SK-N-MC (cell line): ENCODE data around the gene DLGAP4.

Experiments used
- DNase-seq: peaks from one replicate; pipeline ENCODE4 v3.0.0-alpha.2; 2011; ENCODE audit warnings: low read depth, low spot score
- H3K27ac ChIP-seq: fragments of 200-600 bp; sonication (generic); 2 replicates; pipeline ENCODE4 v1.5.1; 2016; ENCODE audit warnings: mixed run types
- H3K36me3 ChIP-seq: fragments of 200-600 bp; sonication (generic); 2 replicates; pipeline ENCODE4 v1.6.1; 2017; ENCODE audit warnings: antibody characterized with exemption, low read length, mixed read lengths; ENCODE audit not compliant: insufficient read depth
- H3K4me3 ChIP-seq: fragments of 200-600 bp; sonication (generic); 2 replicates; pipeline ENCODE4 v1.5.1; 2016
- H3K9ac ChIP-seq: fragments of 200-600 bp; sonication (generic); 2 replicates; pipeline ENCODE4 v1.8.0; 2017; ENCODE audit warnings: mixed run types, mixed read lengths; ENCODE audit not compliant: insufficient read length
- H3K9me3 ChIP-seq: fragments of 200-600 bp; sonication (generic); 2 replicates; pipeline ENCODE4 v1.6.1; 2017; ENCODE audit warnings: low read depth, mild to moderate bottlenecking, antibody characterized with exemption, low read length, moderate library complexity, mixed read lengths
- EZH2 ChIP-seq: fragments of 200-600 bp; sonication (generic); IDR thresholded peaks from one replicate; pipeline ENCODE4 v1.6.1; 2017; ENCODE audit warnings: antibody characterized with exemption
- FOXP2 ChIP-seq: optimal IDR thresholded peaks from 2 replicates; pipeline ENCODE3; 2011; ENCODE audit warnings: mild to moderate bottlenecking, moderate library complexity; ENCODE audit not compliant: insufficient read depth; ENCODE audit errors: extremely low read length, control extremely low read depth
- POLR2AphosphoS5 ChIP-seq: IDR thresholded peaks from 2 replicates; pipeline ENCODE4 v1.6.1; 2012; ENCODE audit warnings: mild to moderate bottlenecking, low read depth, low read length, borderline replicate concordance

Gene DLGAP4

GRCh38 chr20:36527331-36528125, 221.4 kb downstream of the DLGAP4 start:
- no peak for DNase-seq
- no peaks in the 10 kb centered on the region for H3K9me3 ChIP-seq
- TF ChIP-seq FOXP2, result no peak
- no peak for TF ChIP-seq EZH2
- no peak for TF ChIP-seq POLR2AphosphoS5

DNA sequence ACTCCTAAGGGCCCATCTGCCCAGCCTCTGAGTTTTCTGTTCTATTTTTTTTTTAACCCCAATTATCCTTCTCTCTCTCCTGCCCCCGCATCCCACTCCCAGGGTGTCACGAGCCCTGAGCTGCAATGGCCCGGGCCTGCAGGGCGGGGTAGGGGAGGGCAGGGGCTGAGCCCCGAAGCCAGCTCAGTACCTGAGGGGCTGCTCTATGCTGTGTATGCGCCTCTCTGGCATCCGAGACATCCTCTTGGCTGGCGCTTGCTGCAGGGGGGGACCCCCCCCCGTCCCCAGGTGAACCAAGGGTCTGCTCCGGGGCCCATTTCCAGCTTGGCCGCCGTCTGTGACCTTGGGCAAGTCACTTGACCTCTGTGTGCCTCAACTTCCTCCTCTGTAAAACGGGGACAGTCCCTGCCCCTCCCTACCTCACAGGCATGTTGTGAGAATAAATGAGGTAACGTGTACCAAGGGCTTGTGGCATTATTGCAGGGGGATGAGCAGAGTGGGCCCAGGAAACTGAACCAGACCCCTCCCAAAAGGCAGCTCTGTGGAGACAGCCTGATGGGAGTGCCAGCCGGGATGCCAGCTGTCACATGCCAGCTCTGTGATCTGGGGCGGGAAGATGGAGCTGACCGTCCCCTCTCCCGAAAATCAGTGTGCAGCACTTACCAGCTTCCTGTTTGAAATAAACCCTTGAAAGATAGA, 222.2 kb downstream of the DLGAP4 start:
- H3K9ac ChIP-seq, result no peak overlapping the region
- no peak overlapping the region for H3K4me3 ChIP-seq
- TF ChIP-seq FOXP2 (no peak), EZH2 (no peak), POLR2AphosphoS5 (no peak)
- H3K9me3 ChIP-seq, result no peaks in the 10 kb centered on the region
- H3K36me3 ChIP-seq, result peaks cover 34% of the 10 kb centered on the region
- H3K27ac ChIP-seq, result no peak overlapping the region
- DNase-seq, result no peak

More at GRCh38 chr20:36527331-36528125, 221.4 kb downstream of the DLGAP4 start:
- no peak overlapping the region for H3K27ac ChIP-seq
- H3K36me3 ChIP-seq, result peaks cover 34% of the 10 kb centered on the region
- no peak overlapping the region for H3K9ac ChIP-seq
- no peak overlapping the region for H3K4me3 ChIP-seq

DNA sequence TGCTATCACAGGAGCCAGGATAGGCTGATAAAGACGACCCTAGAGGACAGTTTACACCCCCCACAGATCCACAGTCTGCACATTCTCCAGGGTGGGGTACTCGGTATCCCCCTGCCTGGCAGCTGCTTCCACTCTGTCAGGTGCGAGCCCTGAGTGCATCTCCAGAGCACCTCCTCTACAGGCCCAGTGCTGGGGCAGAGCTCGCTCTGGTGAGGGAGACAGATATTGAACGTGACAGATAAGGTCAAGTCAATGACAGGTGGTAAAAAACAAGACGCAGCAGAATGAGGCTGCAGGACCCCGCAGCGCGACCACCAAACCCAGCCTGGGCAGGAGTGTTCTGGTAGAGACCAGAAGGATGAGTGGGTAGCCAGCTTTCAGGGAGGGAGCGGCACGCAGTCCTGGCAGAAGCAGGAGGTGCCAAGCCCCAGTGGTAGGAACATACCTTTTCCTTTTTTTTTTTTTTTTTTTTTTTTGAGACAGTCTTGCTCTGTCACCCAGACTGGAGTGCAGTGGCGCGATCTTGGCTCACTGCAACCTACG, 222.8 kb downstream of the DLGAP4 start:
- DNase-seq, result no peak
- H3K9me3 ChIP-seq, result no peaks in the 10 kb centered on the region
- H3K4me3 ChIP-seq, result no peak overlapping the region
- H3K9ac ChIP-seq, result no peak overlapping the region
- H3K27ac ChIP-seq, result no peak overlapping the region
- H3K36me3 ChIP-seq, result peaks cover 32% of the 10 kb centered on the region
- TF ChIP-seq EZH2 (no peak), FOXP2 (no peak), POLR2AphosphoS5 (no peak)

GRCh38 chr20:36532388-36532787, 226.2 kb downstream of the DLGAP4 start:
- no peak overlapping the region for H3K4me3 ChIP-seq
- H3K9me3 ChIP-seq, result no peaks in the 10 kb centered on the region
- H3K27ac ChIP-seq, result no peak overlapping the region
- TF ChIP-seq POLR2AphosphoS5, result no peak
- no peak for TF ChIP-seq FOXP2
- TF ChIP-seq EZH2, result no peak
- no peak overlapping the region for H3K9ac ChIP-seq
- H3K36me3 ChIP-seq, result peaks cover 4% of the 10 kb centered on the region; the same call in 1 of the 2 replicates
- DNase-seq, result no peak

DNA sequence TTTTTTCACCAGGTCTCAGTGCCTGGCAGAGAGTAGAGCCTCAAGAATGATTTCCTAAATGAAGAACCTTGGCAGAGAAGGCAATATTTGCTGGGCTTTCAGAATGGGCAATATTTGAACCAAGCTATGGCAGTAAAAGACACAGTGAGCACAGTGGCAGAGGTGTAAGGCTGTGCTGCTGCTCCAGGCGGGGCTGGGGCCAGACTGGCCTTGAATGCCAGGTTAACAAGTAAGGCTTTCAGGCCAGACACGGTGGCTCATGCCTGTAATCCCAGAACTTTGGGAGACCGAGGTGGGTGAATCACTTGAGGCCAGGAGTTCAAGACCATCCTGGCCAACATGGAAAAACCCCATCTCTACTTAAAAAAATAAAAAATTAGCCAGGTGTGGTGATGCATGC, 226.7 kb downstream of the DLGAP4 start:
- H3K9ac ChIP-seq, result no peak overlapping the region
- no peak overlapping the region for H3K27ac ChIP-seq
- no peak for DNase-seq
- no peaks in the 10 kb centered on the region for H3K9me3 ChIP-seq
- no peaks in the 10 kb centered on the region for H3K36me3 ChIP-seq
- no peak for TF ChIP-seq EZH2
- TF ChIP-seq POLR2AphosphoS5, result no peak
- no peak overlapping the region for H3K4me3 ChIP-seq

DNA sequence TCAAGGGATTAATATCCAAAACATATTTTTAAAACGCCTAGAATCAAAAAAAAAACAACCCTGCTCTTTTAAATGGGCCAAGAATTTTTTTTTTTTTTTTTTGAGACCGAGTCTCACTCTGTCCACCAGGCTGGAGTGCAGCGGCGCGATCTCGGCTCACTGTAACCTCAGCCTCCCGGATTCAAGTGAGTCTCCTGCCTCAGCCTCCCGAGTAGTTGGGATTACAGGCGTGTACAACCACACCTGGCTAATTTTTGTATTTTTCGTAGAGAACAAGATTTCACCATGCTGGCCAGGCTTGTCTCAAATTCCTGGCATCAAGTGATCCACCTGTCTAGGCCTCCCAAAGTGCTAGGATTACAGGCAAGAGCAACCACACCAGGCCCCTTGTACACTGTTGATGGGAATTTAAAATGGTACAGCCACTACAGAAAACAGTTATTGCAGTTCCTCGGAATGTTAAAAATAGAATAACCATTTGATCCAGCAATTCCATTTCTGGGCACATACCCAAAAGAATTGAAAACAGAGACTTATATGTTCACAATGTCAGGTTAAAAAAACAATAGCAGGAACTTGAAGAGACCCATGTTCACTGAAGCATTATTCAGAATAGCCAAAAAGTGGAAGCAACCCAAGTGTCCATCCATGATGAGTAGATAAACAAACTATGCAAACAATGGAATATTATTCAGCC, 232.0 kb downstream of the DLGAP4 start:
- DNase-seq, result no peak
- TF ChIP-seq FOXP2, result no peak
- no peak for TF ChIP-seq EZH2
- TF ChIP-seq POLR2AphosphoS5, result no peak
- Histone ChIP-seq H3K27ac (no peak overlapping the region), H3K4me3 (no peak overlapping the region), H3K36me3 (no peaks in the 10 kb centered on the region), H3K9ac (no peak overlapping the region), H3K9me3 (no peaks in the 10 kb centered on the region)

DNA sequence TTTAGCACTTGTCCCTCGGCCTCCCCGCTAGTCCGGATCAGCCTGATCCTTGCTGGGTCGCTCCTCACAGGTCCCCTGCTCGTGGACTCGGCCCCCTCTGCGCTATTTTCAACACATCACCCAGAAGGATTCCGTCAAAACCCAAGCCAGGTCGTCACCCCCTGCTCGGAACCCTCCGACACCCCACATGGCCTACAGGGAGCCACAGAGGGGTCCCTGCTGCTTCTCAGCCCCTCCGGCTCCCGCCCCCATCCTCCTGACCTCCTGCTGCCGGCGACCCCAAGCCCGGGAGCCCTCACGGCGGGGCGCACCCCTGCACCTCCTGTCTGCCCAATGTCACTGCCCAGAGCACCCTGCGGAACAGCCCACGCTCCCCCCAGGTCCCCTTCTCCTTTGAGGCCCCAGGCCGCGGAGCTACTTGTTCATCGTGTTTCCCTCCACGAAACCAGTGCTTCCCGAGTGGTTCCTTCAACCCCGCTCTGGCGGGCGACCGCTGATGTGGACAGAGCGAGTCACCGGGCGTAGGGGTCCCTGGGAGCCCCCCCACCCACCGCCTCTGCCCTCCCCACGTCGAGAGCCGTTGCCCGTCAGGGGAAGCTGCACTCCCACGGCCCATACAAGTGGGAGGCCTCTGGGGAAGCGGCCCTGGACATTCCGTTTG, 234.5 kb downstream of the DLGAP4 start:
- H3K4me3 ChIP-seq, result no peak overlapping the region

DNA sequence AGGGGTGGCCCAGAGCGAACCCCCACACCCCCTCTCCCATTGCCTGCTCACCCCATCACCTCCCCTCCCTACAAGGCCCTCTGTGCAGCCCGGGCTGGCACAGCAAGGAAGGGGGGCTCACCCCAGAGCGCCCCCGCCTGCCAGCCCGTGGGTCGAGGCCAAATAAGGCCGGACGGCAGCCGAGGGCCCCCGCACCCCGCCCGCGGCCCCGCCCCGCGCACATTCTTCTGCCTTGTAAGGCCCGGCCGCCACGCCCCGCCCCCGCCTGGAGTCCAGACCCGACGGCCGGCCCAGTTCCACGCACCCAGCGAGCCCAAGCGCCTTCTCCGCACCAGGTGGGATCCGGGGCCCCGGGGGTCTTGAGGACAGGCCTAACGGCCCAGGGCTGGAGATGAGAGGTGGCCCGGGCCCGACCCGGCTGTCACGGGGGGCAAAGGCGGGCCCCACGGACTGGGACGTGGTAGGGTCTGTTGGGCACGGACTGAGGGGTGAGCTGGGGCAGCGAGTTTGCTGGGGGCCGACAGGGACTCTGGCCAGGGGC, 235.2 kb downstream of the DLGAP4 start, which contains the start of gene MYL9:
MYL9 (plus strand) TSS at position 293 of the 541 bp plus-strand sequence. CDS start 3,366 bp downstream, outside the sequence.
- no peaks in the 10 kb centered on the region for H3K36me3 ChIP-seq
- no peak for DNase-seq
- no peak within 1 kb of the TSS for H3K9ac ChIP-seq
- H3K4me3 ChIP-seq, result no peak within 1 kb of the TSS
- H3K9me3 ChIP-seq, result no peaks in the 10 kb centered on the region
- H3K27ac ChIP-seq, result no peak within 1 kb of the TSS
- TF ChIP-seq FOXP2 (no peak), POLR2AphosphoS5 (no peak), EZH2 (no peak)

More for the DNA sequence above, 234.5 kb downstream of the DLGAP4 start:
- Histone ChIP-seq H3K9me3 (no peaks in the 10 kb centered on the region), H3K27ac (no peak overlapping the region), H3K9ac (no peak overlapping the region), H3K36me3 (no peaks in the 10 kb centered on the region)
- TF ChIP-seq FOXP2, result no peak
- TF ChIP-seq EZH2, result no peak
- TF ChIP-seq POLR2AphosphoS5, result no peak
- DNase-seq, result no peak
